IPS-NIHi7 (cell line): ENCODE measurements around the gene SETD1A.

Experiments used
- DNase-seq: peaks from one replicate; pipeline ENCODE4 v3.0.0; 2012; ENCODE audit warnings: mixed read lengths; ENCODE audit errors: extremely low spot score

Gene SETD1A

GRCh38 chr16:30953511-30954124 is 3.9 kb upstream of the SETD1A start:
- DNase-seq = peak; percentile 60

- no peak for DNase-seq
Observed at GRCh38 chr16:30954993-30955392, 2.6 kb upstream of the SETD1A start.

- peak; percentile 84 for DNase-seq
Observed at GRCh38 chr16:30956601-30957455, 726 bp upstream of the SETD1A start.

GRCh38 chr16:30958175-30959079 is 873 bp downstream of the SETD1A start:
- DNase-seq = peak; percentile 89

- no peak for DNase-seq
Observed at GRCh38 chr16:30961384-30961783, 3.8 kb downstream of the SETD1A start.

GRCh38 chr16:30963925-30964511 is 6.5 kb downstream of the SETD1A start:
- no peak for DNase-seq

- no peak for DNase-seq
Observed at GRCh38 chr16:30964574-30965226, 7.1 kb downstream of the SETD1A start.

- DNase-seq = no peak
Observed at GRCh38 chr16:30965436-30965835, 7.9 kb downstream of the SETD1A start.

GRCh38 chr16:30966033-30966619 is 8.6 kb downstream of the SETD1A start:
- DNase-seq = no peak

- DNase-seq = no peak
Observed at GRCh38 chr16:30967795-30968194, 10.2 kb downstream of the SETD1A start.

- no peak for DNase-seq
Observed at GRCh38 chr16:30969246-30969842, 11.8 kb downstream of the SETD1A start.

GRCh38 chr16:30971298-30971697 is 13.7 kb downstream of the SETD1A start:
- DNase-seq = no peak

GRCh38 chr16:30972872-30973271 is 15.3 kb downstream of the SETD1A start:
- peak; percentile 35 for DNase-seq

GRCh38 chr16:30974348-30974747 is 16.8 kb downstream of the SETD1A start:
- no peak for DNase-seq

- no peak for DNase-seq
Observed at GRCh38 chr16:30976486-30976885, 18.9 kb downstream of the SETD1A start.

- DNase-seq = peak; percentile 81
Observed at GRCh38 chr16:30977502-30977901, 19.9 kb downstream of the SETD1A start.

- DNase-seq = no peak
Observed at GRCh38 chr16:30979170-30980022, 21.8 kb downstream of the SETD1A start.

- DNase-seq = no peak
Observed at GRCh38 chr16:30980023-30980371, 22.4 kb downstream of the SETD1A start.

GRCh38 chr16:30980434-30980833 is 22.9 kb downstream of the SETD1A start:
- DNase-seq = no peak

GRCh38 chr16:30980959-30981358 is 23.4 kb downstream of the SETD1A start:
- no peak for DNase-seq
